OCI-LY3 (cell line): Measurements from ENCODE around the gene ARPIN.
"Not testable (repeated sequence)": the region's sequence is repeated elsewhere in the genome, so short reads cannot be mapped to it uniquely, and the experiment has no call there.

Experiments
- H2AFZ ChIP-seq: fragments of 200-600, 300-600 bp; shearing (Covaris generic); 2 replicates; pipeline ENCODE4 v1.6.0; 2014; ENCODE audit warnings: antibody characterized with exemption, low read depth, low read length
- H3K27ac ChIP-seq: fragments of 200-600, 300-600 bp; sonication (generic); 2 replicates; pipeline ENCODE4 v1.5.1; 2014; ENCODE audit warnings: mild to moderate bottlenecking, low read length, moderate library complexity, mixed read lengths
- H3K27me3 ChIP-seq: fragments of 200-600, 300-600 bp; sonication (generic); 2 replicates; pipeline ENCODE4 v1.6.1; 2014; ENCODE audit warnings: low read depth, low read length, mixed read lengths
- H3K36me3 ChIP-seq: fragments of 200-600, 300-600 bp; sonication (generic); replicated peaks from 2 replicates; pipeline ENCODE3; 2014; ENCODE audit warnings: low read depth, low read length, mixed read lengths
- H3K4me1 ChIP-seq: fragments of 300-600, 200-600 bp; sonication (generic); 2 replicates; pipeline ENCODE4 v1.6.1; 2014; ENCODE audit warnings: low read length, mixed read lengths
- H3K4me2 ChIP-seq: fragments of 200-600, 300-600 bp; sonication (generic); 2 replicates; pipeline ENCODE4 v1.6.1; 2014; ENCODE audit warnings: low read length, mixed read lengths
- H3K4me3 ChIP-seq: fragments of 300-600, 200-600 bp; sonication (generic); 2 replicates; pipeline ENCODE4 v1.5.1; 2014; ENCODE audit warnings: antibody characterized with exemption, mild to moderate bottlenecking, low read length, moderate library complexity
- H3K79me2 ChIP-seq: fragments of 300-600, 200-600 bp; shearing (Covaris generic); 2 replicates; pipeline ENCODE4 v1.6.1; 2014; ENCODE audit warnings: mild to moderate bottlenecking, low read length, mixed read lengths
- H3K9ac ChIP-seq: fragments of 300-600, 200-600 bp; shearing (Covaris generic); 2 replicates; pipeline ENCODE4 v1.6.0; 2014; ENCODE audit warnings: mild to moderate bottlenecking, low read length, moderate library complexity
- H3K9me3 ChIP-seq: fragments of 200-600, 300-600 bp; shearing (Covaris generic); 2 replicates; pipeline ENCODE4 v1.6.1; 2014; ENCODE audit warnings: low read length, mixed read lengths; ENCODE audit not compliant: insufficient read depth
- H4K20me1 ChIP-seq: fragments of 200-600, 300-600 bp; sonication (generic); 2 replicates; pipeline ENCODE4 v1.6.1; 2016; ENCODE audit warnings: low read length, mixed read lengths; ENCODE audit not compliant: insufficient read depth
- CTCF ChIP-seq: fragments of 200-600, 300-600 bp; sonication (generic); IDR thresholded peaks from 2 replicates; pipeline ENCODE4 v1.5.1; 2014; ENCODE audit warnings: antibody characterized with exemption, low read length, low read depth
- EZH2phosphoT487 ChIP-seq: fragments of 200-600 bp; shearing (Covaris generic); IDR thresholded peaks from 2 replicates; pipeline ENCODE4 v1.6.1; 2018; ENCODE audit warnings: antibody characterized with exemption, mixed run types, low read depth

ARPIN gene

GRCh38 chr15:89948796-89949195 is 36.0 kb upstream of the ARPIN start:
- H3K9ac ChIP-seq, result no peak overlapping the region
- H3K4me3 ChIP-seq, result no peak overlapping the region
- H3K27ac ChIP-seq, result no peak overlapping the region
- TF ChIP-seq CTCF (no peak), EZH2phosphoT487 (no peak)
- H3K9me3 ChIP-seq, result no peaks in the 10 kb centered on the region
- no peaks in the 10 kb centered on the region for H3K4me1 ChIP-seq
- no peaks in the 10 kb centered on the region for H3K79me2 ChIP-seq
- no peaks in the 10 kb centered on the region for H4K20me1 ChIP-seq
- no peak overlapping the region for H2AFZ ChIP-seq
- no peak overlapping the region for H3K4me2 ChIP-seq
- H3K27me3 ChIP-seq, result no peaks in the 10 kb centered on the region
- no peaks in the 10 kb centered on the region for H3K36me3 ChIP-seq

DNA sequence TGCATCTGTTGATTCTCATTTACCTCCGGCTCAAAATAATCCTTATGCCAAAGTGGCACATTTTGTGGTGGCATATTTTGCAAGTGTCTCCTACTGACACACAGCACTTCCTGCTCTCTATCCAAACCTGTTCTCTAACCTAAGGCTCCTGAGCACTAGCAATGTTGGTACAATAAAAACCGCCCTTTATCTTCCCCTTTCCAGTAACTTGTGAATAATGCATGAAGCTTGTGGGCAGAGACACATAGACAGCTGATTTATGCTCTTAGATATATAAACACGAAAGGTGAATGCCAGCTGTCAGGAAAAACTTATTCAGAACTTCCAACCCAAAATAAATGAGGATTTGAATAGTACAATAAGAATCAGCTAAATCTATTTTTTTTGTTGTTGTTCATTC is 34.6 kb upstream of the ARPIN start:
- no peak overlapping the region for H2AFZ ChIP-seq
- H3K27me3 ChIP-seq, result no peaks in the 10 kb centered on the region
- H3K4me1 ChIP-seq, result no peaks in the 10 kb centered on the region
- H4K20me1 ChIP-seq, result no peaks in the 10 kb centered on the region
- no peaks in the 10 kb centered on the region for H3K79me2 ChIP-seq
- H3K4me2 ChIP-seq, result no peak overlapping the region
- no peak overlapping the region for H3K9ac ChIP-seq
- no peaks in the 10 kb centered on the region for H3K36me3 ChIP-seq
- TF ChIP-seq EZH2phosphoT487 (no peak), CTCF (no peak)
- no peak overlapping the region for H3K27ac ChIP-seq
- no peak overlapping the region for H3K4me3 ChIP-seq
- no peaks in the 10 kb centered on the region for H3K9me3 ChIP-seq

GRCh38 chr15:89946681-89947299 is 34.0 kb upstream of the ARPIN start:
- H3K9ac ChIP-seq, result no peak overlapping the region
- no peak overlapping the region for H3K4me2 ChIP-seq
- no peak for TF ChIP-seq CTCF
- TF ChIP-seq EZH2phosphoT487, result no peak
- H3K4me1 ChIP-seq, result no peaks in the 10 kb centered on the region
- no peak overlapping the region for H3K4me3 ChIP-seq
- H3K9me3 ChIP-seq, result no peaks in the 10 kb centered on the region
- no peak overlapping the region for H2AFZ ChIP-seq
- no peaks in the 10 kb centered on the region for H3K36me3 ChIP-seq
- no peaks in the 10 kb centered on the region for H3K79me2 ChIP-seq
- no peak overlapping the region for H3K27ac ChIP-seq
- H3K27me3 ChIP-seq, result no peaks in the 10 kb centered on the region
- H4K20me1 ChIP-seq, result no peaks in the 10 kb centered on the region

GRCh38 chr15:89943721-89944120 is 31.0 kb upstream of the ARPIN start:
- not testable (repeated sequence) for H3K27me3 ChIP-seq, H3K4me3 ChIP-seq, H3K4me2 ChIP-seq, H3K36me3 ChIP-seq, H3K79me2 ChIP-seq, H4K20me1 ChIP-seq, H3K27ac ChIP-seq, H2AFZ ChIP-seq, H3K9me3 ChIP-seq, H3K4me1 ChIP-seq, H3K9ac ChIP-seq
